GM21825 (cell line): Measurements from ENCODE around the gene JUNB.

Experiments used
- ATAC-seq: cut with Tn5 transposase; IDR thresholded peaks from one replicate; pipeline ENCODE4 v1.9.1; 2021; ENCODE audit warnings: mild to moderate bottlenecking, moderate library complexity; ENCODE audit not compliant: unreplicated experiment

The JUNB gene

GRCh38 chr19:12773571-12773970, 17.7 kb upstream of the JUNB start:
- ATAC-seq, result no peak

GRCh38 chr19:12774588-12775555, 16.4 kb upstream of the JUNB start, which contains the start of gene HOOK2:
Gene HOOK2 (minus strand): TSS chr19:12775552. CDS start chr19:12775449, 103 bp downstream.
- no peak for ATAC-seq

GRCh38 chr19:12777217-12778016, 13.9 kb upstream of the JUNB start:
- ATAC-seq, result no peak

- ATAC-seq, result no peak
These were observed 13.0 kb upstream of the JUNB start for GRCh38 chr19:12778017-12778904.

- ATAC-seq, result no peak
These were observed 12.5 kb upstream of the JUNB start for GRCh38 chr19:12778905-12779161.

- no peak for ATAC-seq
These were observed 11.9 kb upstream of the JUNB start for GRCh38 chr19:12779162-12779993.

GRCh38 chr19:12782174-12782423, 9.2 kb upstream of the JUNB start:
- ATAC-seq, result no peak

- ATAC-seq, result no peak
These were observed 8.6 kb upstream of the JUNB start for GRCh38 chr19:12782424-12783290.

- no peak for ATAC-seq
These were observed 7.9 kb upstream of the JUNB start for GRCh38 chr19:12783291-12783848.

GRCh38 chr19:12783849-12784393, 7.4 kb upstream of the JUNB start:
- no peak for ATAC-seq

GRCh38 chr19:12784394-12784870, 6.9 kb upstream of the JUNB start:
- ATAC-seq, result no peak

GRCh38 chr19:12784871-12785430, 6.3 kb upstream of the JUNB start:
- ATAC-seq, result no peak

- no peak for ATAC-seq
These were observed 5.8 kb upstream of the JUNB start for GRCh38 chr19:12785431-12786031.

GRCh38 chr19:12786141-12786870, 5.0 kb upstream of the JUNB start:
- no peak for ATAC-seq

GRCh38 chr19:12786952-12787351, 4.3 kb upstream of the JUNB start:
- ATAC-seq, result no peak

GRCh38 chr19:12787458-12787857, 3.8 kb upstream of the JUNB start:
- ATAC-seq, result no peak

- no peak for ATAC-seq
These were observed 3.1 kb upstream of the JUNB start for GRCh38 chr19:12788042-12788681.
